Erythroblast (primary cell): ENCODE data around the gene PLAC1.

Experiments
- GATA1 ChIP-seq: IDR thresholded peaks from 2 replicates; pipeline ENCODE4 v1.6.1; 2011; ENCODE audit warnings: low read depth, mild to moderate bottlenecking, control low read depth, low read length, moderate library complexity
- POLR2A ChIP-seq: IDR thresholded peaks from 2 replicates; pipeline ENCODE4 v1.6.1; 2011; ENCODE audit warnings: mild to moderate bottlenecking, low read length

GRCh38 chrX:134552351-134552750 is 105.9 kb downstream of the PLAC1 start:
- TF ChIP-seq POLR2A: no peak
- no peak for TF ChIP-seq GATA1
